HG03097 (cell line): Measurements from ENCODE around the gene TC2N.
"Not testable (repeated sequence)": the region's sequence is repeated elsewhere in the genome, so short reads cannot be mapped to it uniquely, and the experiment has no call there.

ENCODE experiments used
- ATAC-seq: cut with Tn5 transposase; IDR thresholded peaks from one replicate; pipeline ENCODE4 v1.9.1; 2021; ENCODE audit not compliant: unreplicated experiment, low FRiP score

TC2N gene

GRCh38 chr14:91770185-91770584 lies 97.2 kb downstream of the TC2N start:
- no peak for ATAC-seq

GRCh38 chr14:91755570-91756295 lies 111.6 kb downstream of the TC2N start:
- no peak for ATAC-seq

GRCh38 chr14:91754819-91755218 lies 112.5 kb downstream of the TC2N start:
- no peak for ATAC-seq

GRCh38 chr14:91754185-91754584 lies 113.2 kb downstream of the TC2N start:
- ATAC-seq = no peak

GRCh38 chr14:91753501-91754128 lies 113.7 kb downstream of the TC2N start:
- no peak for ATAC-seq

GRCh38 chr14:91752961-91753360 lies 114.4 kb downstream of the TC2N start:
- ATAC-seq = no peak

- no peak for ATAC-seq
These were observed 115.6 kb downstream of the TC2N start for GRCh38 chr14:91751719-91752118.

- no peak for ATAC-seq
These were observed 116.6 kb downstream of the TC2N start for GRCh38 chr14:91750634-91751198.

- no peak for ATAC-seq
These were observed 117.5 kb downstream of the TC2N start for GRCh38 chr14:91749868-91750267.

GRCh38 chr14:91748049-91748448 lies 119.3 kb downstream of the TC2N start:
- no peak for ATAC-seq

GRCh38 chr14:91745344-91745743 lies 122.0 kb downstream of the TC2N start:
- no peak for ATAC-seq

- ATAC-seq = no peak
These were observed 123.3 kb downstream of the TC2N start for GRCh38 chr14:91744068-91744480.

- ATAC-seq = no peak
These were observed 124.1 kb downstream of the TC2N start for GRCh38 chr14:91743305-91743653.

GRCh38 chr14:91742621-91743304 lies 124.6 kb downstream of the TC2N start:
- ATAC-seq = no peak

- not testable (repeated sequence) for ATAC-seq
These were observed 127.5 kb downstream of the TC2N start for GRCh38 chr14:91739867-91740266.

GRCh38 chr14:91737619-91738018 lies 129.7 kb downstream of the TC2N start:
- ATAC-seq = no peak

- no peak for ATAC-seq
These were observed 134.4 kb downstream of the TC2N start for GRCh38 chr14:91732859-91733477.

- no peak for ATAC-seq
These were observed 134.9 kb downstream of the TC2N start for GRCh38 chr14:91732439-91732838.

- ATAC-seq = no peak
These were observed 135.3 kb downstream of the TC2N start, which contains the start of gene CATSPERB for GRCh38 chr14:91731986-91732385. CATSPERB (minus strand) TSS chr14:91732086; CDS start chr14:91729479, 2,607 bp downstream.

- no peak for ATAC-seq
These were observed 136.3 kb downstream of the TC2N start for GRCh38 chr14:91731018-91731417.

- ATAC-seq = no peak
These were observed 137.6 kb downstream of the TC2N start for GRCh38 chr14:91729756-91730155.
